Measurements from ENCODE around the gene MAOB.

Gene MAOB

DNA sequence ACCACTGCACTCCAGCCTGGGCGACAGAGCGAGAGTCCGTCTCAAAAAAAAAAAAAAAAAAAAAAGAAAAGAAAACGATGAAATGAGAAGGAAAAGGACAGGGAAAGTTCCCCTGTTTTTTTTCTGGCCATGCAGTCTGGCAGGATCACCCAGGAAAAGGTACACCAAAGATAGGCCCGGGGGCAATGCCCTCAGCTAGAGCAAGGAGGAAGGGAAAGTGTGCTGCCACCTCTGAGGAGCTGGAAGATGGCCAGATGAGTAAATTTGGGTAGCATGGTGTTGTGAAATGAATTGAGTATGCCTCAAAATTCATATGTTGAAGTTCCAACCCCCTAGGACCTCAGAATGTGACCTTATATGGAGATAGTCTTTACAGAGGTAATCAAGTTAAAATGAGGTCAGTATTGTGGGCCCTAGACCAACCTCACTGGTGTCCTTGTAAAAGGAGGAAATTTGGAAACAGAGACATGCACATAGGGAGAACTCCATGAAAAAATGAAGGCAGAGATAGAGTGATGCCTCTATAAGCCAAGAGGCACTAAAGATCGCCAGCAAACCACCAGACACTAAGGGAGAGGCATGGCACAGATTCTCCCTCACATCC, 28.9 kb downstream of the MAOB start:
- Histone ChIP-seq H3K79me2 (no peaks in the 10 kb centered on the region), H3K27ac (no peak overlapping the region), H3K4me3 (ENCODE audit: low read depth, low read length) (no peak overlapping the region), H2AFZ (no peak overlapping the region), H3K9ac (no peak overlapping the region), H3K4me1 (no peaks in the 10 kb centered on the region), H3K4me2 (ENCODE audit: low read length) (no peak overlapping the region), H3K9me3 (ENCODE audit: control insufficient read depth, low read length) (no peaks in the 10 kb centered on the region), H3K27me3 (ENCODE audit: control insufficient read depth, insufficient read depth, low read length) (no peaks in the 10 kb centered on the region), H3K36me3 (ENCODE audit: control insufficient read depth, insufficient read depth, low read length) (no peaks in the 10 kb centered on the region)
- no peak for TF ChIP-seq CTCF (IDR thresholded peaks at IDR 0.05)

GRCh38 chrX:43850629-43851028, 31.6 kb downstream of the MAOB start:
- Histone ChIP-seq H3K79me2 (no peaks in the 10 kb centered on the region), H3K9ac (no peak overlapping the region), H3K27me3 (ENCODE audit: control insufficient read depth, insufficient read depth, low read length) (no peaks in the 10 kb centered on the region), H3K9me3 (ENCODE audit: control insufficient read depth, low read length) (no peaks in the 10 kb centered on the region), H3K4me1 (no peaks in the 10 kb centered on the region), H3K4me3 (ENCODE audit: low read depth, low read length) (no peak overlapping the region), H2AFZ (no peak overlapping the region), H3K4me2 (ENCODE audit: low read length) (no peak overlapping the region), H3K36me3 (ENCODE audit: control insufficient read depth, insufficient read depth, low read length) (no peaks in the 10 kb centered on the region), H3K27ac (no peak overlapping the region)
- no peak for TF ChIP-seq CTCF (IDR thresholded peaks at IDR 0.05)

- H3K27ac ChIP-seq: no peak overlapping the region
- no peaks in the 10 kb centered on the region for H3K4me1 ChIP-seq
Observed at GRCh38 chrX:43849173-43849572, 33.1 kb downstream of the MAOB start.

GRCh38 chrX:43847352-43847751, 34.9 kb downstream of the MAOB start:
- no peak for TF ChIP-seq CTCF (IDR thresholded peaks at IDR 0.05)
- H3K36me3 ChIP-seq (ENCODE audit: control insufficient read depth, insufficient read depth, low read length): no peaks in the 10 kb centered on the region
- H3K4me1 ChIP-seq: no peaks in the 10 kb centered on the region
- no peaks in the 10 kb centered on the region for H3K27me3 ChIP-seq (ENCODE audit: control insufficient read depth, insufficient read depth, low read length)
- H3K4me2 ChIP-seq (ENCODE audit: low read length): no peak overlapping the region
- no peaks in the 10 kb centered on the region for H3K9me3 ChIP-seq (ENCODE audit: control insufficient read depth, low read length)
- H3K27ac ChIP-seq: no peak overlapping the region
- no peak overlapping the region for H2AFZ ChIP-seq
- H3K79me2 ChIP-seq: no peaks in the 10 kb centered on the region
- no peak overlapping the region for H3K4me3 ChIP-seq (ENCODE audit: low read depth, low read length)
- no peak overlapping the region for H3K9ac ChIP-seq

More at GRCh38 chrX:43849173-43849572, 33.1 kb downstream of the MAOB start:
- Histone ChIP-seq H2AFZ (no peak overlapping the region), H3K79me2 (no peaks in the 10 kb centered on the region), H3K9me3 (ENCODE audit: control insufficient read depth, low read length) (no peaks in the 10 kb centered on the region), H3K9ac (no peak overlapping the region), H3K27me3 (ENCODE audit: control insufficient read depth, insufficient read depth, low read length) (no peaks in the 10 kb centered on the region), H3K36me3 (ENCODE audit: control insufficient read depth, insufficient read depth, low read length) (no peaks in the 10 kb centered on the region), H3K4me2 (ENCODE audit: low read length) (no peak overlapping the region), H3K4me3 (ENCODE audit: low read depth, low read length) (no peak overlapping the region)
- no peak for TF ChIP-seq CTCF (IDR thresholded peaks at IDR 0.05)

DNA sequence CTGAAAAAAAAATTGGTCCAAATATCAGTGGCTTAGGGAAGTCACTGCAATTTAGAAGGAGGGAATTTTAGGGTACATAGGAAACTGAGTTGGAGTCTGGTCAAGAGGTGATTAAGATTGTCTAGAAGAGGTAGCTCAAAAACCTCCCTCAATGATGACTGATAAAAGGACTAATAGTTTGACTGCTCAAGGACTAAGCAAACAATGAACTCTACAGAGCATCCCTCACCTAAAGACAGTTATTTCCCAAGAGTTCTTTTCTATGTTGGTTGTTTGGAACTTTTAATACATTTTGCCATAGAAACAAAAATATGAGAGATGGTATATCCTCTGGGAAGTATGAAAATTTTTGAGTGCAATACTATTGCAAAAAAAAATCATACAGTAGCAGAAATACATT, 35.7 kb downstream of the MAOB start:
- H3K27me3 ChIP-seq (ENCODE audit: control insufficient read depth, insufficient read depth, low read length): no peaks in the 10 kb centered on the region
- H3K9ac ChIP-seq: no peak overlapping the region

More for the DNA sequence above, 35.7 kb downstream of the MAOB start:
- no peak for TF ChIP-seq CTCF (IDR thresholded peaks at IDR 0.05)
- no peaks in the 10 kb centered on the region for H3K79me2 ChIP-seq
- no peak overlapping the region for H3K27ac ChIP-seq
- no peak overlapping the region for H3K4me3 ChIP-seq (ENCODE audit: low read depth, low read length)
- no peaks in the 10 kb centered on the region for H3K4me1 ChIP-seq
- no peaks in the 10 kb centered on the region for H3K36me3 ChIP-seq (ENCODE audit: control insufficient read depth, insufficient read depth, low read length)
- no peak overlapping the region for H3K4me2 ChIP-seq (ENCODE audit: low read length)
- H2AFZ ChIP-seq: no peak overlapping the region
- H3K9me3 ChIP-seq (ENCODE audit: control insufficient read depth, low read length): no peaks in the 10 kb centered on the region
